ENCODE measurements around the gene TNNT3.

- no peak for TF ChIP-seq POLR2A (IDR thresholded peaks at IDR 0.05)
- TF ChIP-seq CTCF (IDR thresholded peaks at IDR 0.05): no peak
Measured at GRCh38 chr11:1927026-1927847, 7.7 kb downstream of the TNNT3 start.
